Panc1 (cell line): ENCODE results near the gene TRIM54.

Experiments
- CTCF ChIP-seq: fragments of 450-650 bp; IDR thresholded peaks from 2 replicates; pipeline ENCODE4 v1.5.1; 2017; ENCODE audit warnings: mild to moderate bottlenecking
- POLR2AphosphoS5 ChIP-seq: IDR thresholded peaks from 2 replicates; pipeline ENCODE4 v1.6.1; 2012; ENCODE audit warnings: mild to moderate bottlenecking, low read depth, low read length, moderate library complexity
- TCF7L2 ChIP-seq: IDR thresholded peaks from 2 replicates; pipeline ENCODE4 v1.6.1; 2011; ENCODE audit warnings: mild to moderate bottlenecking, low read depth, low read length, inconsistent platforms
- TF ChIP-seq, protein P1 (sequence below), 2 experiments: IDR thresholded peaks; 2 replicates each; pipeline ENCODE4 v1.6.1; 2011 to 2012; ENCODE audit warnings: low read depth in 2 of 2, control low read depth in 1 of 2, low read length in 1 of 2, mild to moderate bottlenecking in 1 of 2, moderate library complexity in 1 of 2; ENCODE audit not compliant: insufficient read depth in 1 of 2

- TF ChIP-seq CTCF (no peak), POLR2AphosphoS5 (no peak), TCF7L2 (no peak)
- TF ChIP-seq, protein P1, sequence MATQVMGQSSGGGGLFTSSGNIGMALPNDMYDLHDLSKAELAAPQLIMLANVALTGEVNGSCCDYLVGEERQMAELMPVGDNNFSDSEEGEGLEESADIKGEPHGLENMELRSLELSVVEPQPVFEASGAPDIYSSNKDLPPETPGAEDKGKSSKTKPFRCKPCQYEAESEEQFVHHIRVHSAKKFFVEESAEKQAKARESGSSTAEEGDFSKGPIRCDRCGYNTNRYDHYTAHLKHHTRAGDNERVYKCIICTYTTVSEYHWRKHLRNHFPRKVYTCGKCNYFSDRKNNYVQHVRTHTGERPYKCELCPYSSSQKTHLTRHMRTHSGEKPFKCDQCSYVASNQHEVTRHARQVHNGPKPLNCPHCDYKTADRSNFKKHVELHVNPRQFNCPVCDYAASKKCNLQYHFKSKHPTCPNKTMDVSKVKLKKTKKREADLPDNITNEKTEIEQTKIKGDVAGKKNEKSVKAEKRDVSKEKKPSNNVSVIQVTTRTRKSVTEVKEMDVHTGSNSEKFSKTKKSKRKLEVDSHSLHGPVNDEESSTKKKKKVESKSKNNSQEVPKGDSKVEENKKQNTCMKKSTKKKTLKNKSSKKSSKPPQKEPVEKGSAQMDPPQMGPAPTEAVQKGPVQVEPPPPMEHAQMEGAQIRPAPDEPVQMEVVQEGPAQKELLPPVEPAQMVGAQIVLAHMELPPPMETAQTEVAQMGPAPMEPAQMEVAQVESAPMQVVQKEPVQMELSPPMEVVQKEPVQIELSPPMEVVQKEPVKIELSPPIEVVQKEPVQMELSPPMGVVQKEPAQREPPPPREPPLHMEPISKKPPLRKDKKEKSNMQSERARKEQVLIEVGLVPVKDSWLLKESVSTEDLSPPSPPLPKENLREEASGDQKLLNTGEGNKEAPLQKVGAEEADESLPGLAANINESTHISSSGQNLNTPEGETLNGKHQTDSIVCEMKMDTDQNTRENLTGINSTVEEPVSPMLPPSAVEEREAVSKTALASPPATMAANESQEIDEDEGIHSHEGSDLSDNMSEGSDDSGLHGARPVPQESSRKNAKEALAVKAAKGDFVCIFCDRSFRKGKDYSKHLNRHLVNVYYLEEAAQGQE (IDR thresholded peaks at IDR 0.05; ENCODE audit: insufficient read depth in 1 of 2, low read depth in 2 of 2, low read length in 1 of 2), result no peak
Observed at GRCh38 chr2:27324720-27325119, 42.5 kb downstream of the TRIM54 start.
